HepG2 (cell line): ENCODE results near the gene RPL23. TPM values are rescaled to one million over a fixed set of nuclear protein-coding genes. Genes with fewer than 3 reads are reported as not detected.

Source experiments
- CENPX ChIP-seq: sonication (generic); formaldehyde crosslinking; IDR thresholded peaks from 2 replicates; pipeline ENCODE4 v1.9.0; 2021; ENCODE audit warnings: mild to moderate bottlenecking, missing genetic modification reagents, moderate library complexity
- DPF2 ChIP-seq: sonication (generic); formaldehyde crosslinking; IDR thresholded peaks from 2 replicates; pipeline ENCODE4 v1.4.0; 2020; ENCODE audit warnings: mild to moderate bottlenecking, low read depth, missing genetic modification reagents, borderline replicate concordance
- ETV6 ChIP-seq: sonication (generic); formaldehyde crosslinking; conservative IDR thresholded peaks from 2 replicates; pipeline ENCODE4 v1.4.0; 2020; ENCODE audit warnings: missing genetic modification reagents
- FOXO1 ChIP-seq: sonication (generic); formaldehyde crosslinking; IDR thresholded peaks from 2 replicates; pipeline ENCODE4 v1.4.0; 2020; ENCODE audit warnings: missing genetic modification reagents
- KAT2B ChIP-seq: fragments of 150-350 bp; IDR thresholded peaks from 2 replicates; pipeline ENCODE4 v1.6.1; 2014; ENCODE audit warnings: low read depth, low read length, borderline replicate concordance
- KLF6 ChIP-seq: IDR thresholded peaks from 2 replicates; pipeline ENCODE4 v1.8.0; 2016; ENCODE audit warnings: missing biosample characterization, missing genetic modification reagents
- MLLT10 ChIP-seq: sonication (generic); formaldehyde crosslinking; IDR thresholded peaks from 2 replicates; pipeline ENCODE4 v1.4.0; 2020; ENCODE audit warnings: missing genetic modification reagents
- NPAS2 ChIP-seq: sonication (generic); formaldehyde crosslinking; IDR thresholded peaks from 2 replicates; pipeline ENCODE4 v1.8.0; 2022; ENCODE audit warnings: mild to moderate bottlenecking, missing genetic modification reagents, borderline replicate concordance
- PAF1 ChIP-seq: IDR thresholded peaks from 2 replicates; pipeline ENCODE4 v1.6.1; 2016; ENCODE audit warnings: missing genetic modification reagents, missing compliant biosample characterization
- REPIN1 ChIP-seq: sonication (generic); formaldehyde crosslinking; IDR thresholded peaks from 2 replicates; pipeline ENCODE4 v1.8.0; 2022; ENCODE audit warnings: missing genetic modification reagents, low read depth, mild to moderate bottlenecking, borderline replicate concordance
- RXRA ChIP-seq: sonication (generic); formaldehyde crosslinking; IDR thresholded peaks from 2 replicates; pipeline ENCODE4 v1.5.1; 2020; ENCODE audit warnings: missing genetic modification reagents
- ZNF24 ChIP-seq: fragments of 450-650 bp; IDR thresholded peaks from 2 replicates; pipeline ENCODE4 v1.6.1; 2017; ENCODE audit warnings: antibody characterized with exemption, mild to moderate bottlenecking
- ZNF431 ChIP-seq: sonication (generic); formaldehyde crosslinking; IDR thresholded peaks from 2 replicates; pipeline ENCODE4 v1.9.0; 2022; ENCODE audit warnings: missing genetic modification reagents, low read depth, mild to moderate bottlenecking, borderline replicate concordance
- polyA plus RNA-seq, 8 experiments: library from polyadenylated mRNA; depleted of rRNA in 3 of 8; stranded (reverse) in 7 of 8; unstranded in 1 of 8; fragments of >200 nt; fragmentation: Illumina TruSeq in 4 of 8; extraction: Trizol in 4 of 8; gene quantifications; 2 replicates each; pipeline versions ENCODE4 v1.2.1 to v1.2.3, GENCODE V29; 2011 to 2016; ENCODE audit warnings: low read depth in 4 of 8, missing spikeins in 1 of 8, mixed read lengths in 1 of 8; ENCODE audit not compliant: insufficient read depth in 1 of 8
- total RNA-seq, 5 experiments: library from RNA; depleted of rRNA; stranded (reverse); fragments of >200 nt; fragmentation: Illumina TruSeq; extraction: Trizol; gene quantifications; 2 replicates each; pipeline ENCODE4 v1.2.3, GENCODE V29; 2016; ENCODE audit warnings: low read depth in 1 of 5
- TF ChIP-seq, protein P1 (sequence below): sonication (generic); formaldehyde crosslinking; IDR thresholded peaks from 2 replicates; pipeline ENCODE4 v1.9.0; 2021; ENCODE audit warnings: missing genetic modification reagents, borderline replicate concordance
- TF ChIP-seq, protein P2 (sequence below): sonication (generic); formaldehyde crosslinking; IDR thresholded peaks from 2 replicates; pipeline ENCODE4 v1.8.1; 2023; ENCODE audit warnings: mild to moderate bottlenecking, moderate library complexity, missing genetic modification reagents
- TF ChIP-seq, protein P3 (sequence below): conservative IDR thresholded peaks from 2 replicates; pipeline ENCODE4 v1.6.1; 2018; ENCODE audit warnings: missing genetic modification reagents
- TF ChIP-seq, protein P4 (sequence below): sonication (generic); formaldehyde crosslinking; IDR thresholded peaks from 2 replicates; pipeline ENCODE4 v1.4.0; 2020; ENCODE audit warnings: missing genetic modification reagents
- TF ChIP-seq, protein P5 (sequence below): sonication (generic); formaldehyde crosslinking; IDR thresholded peaks from 2 replicates; pipeline ENCODE4 v1.4.0; 2020; ENCODE audit warnings: missing genetic modification reagents

RPL23 gene
- total and polyA plus RNA-seq, 2 of the 13 experiments (the other 11 are each of a cell fraction or from before 2014, with no cell fraction given), result 2,790 to 4,860 TPM

DNA sequence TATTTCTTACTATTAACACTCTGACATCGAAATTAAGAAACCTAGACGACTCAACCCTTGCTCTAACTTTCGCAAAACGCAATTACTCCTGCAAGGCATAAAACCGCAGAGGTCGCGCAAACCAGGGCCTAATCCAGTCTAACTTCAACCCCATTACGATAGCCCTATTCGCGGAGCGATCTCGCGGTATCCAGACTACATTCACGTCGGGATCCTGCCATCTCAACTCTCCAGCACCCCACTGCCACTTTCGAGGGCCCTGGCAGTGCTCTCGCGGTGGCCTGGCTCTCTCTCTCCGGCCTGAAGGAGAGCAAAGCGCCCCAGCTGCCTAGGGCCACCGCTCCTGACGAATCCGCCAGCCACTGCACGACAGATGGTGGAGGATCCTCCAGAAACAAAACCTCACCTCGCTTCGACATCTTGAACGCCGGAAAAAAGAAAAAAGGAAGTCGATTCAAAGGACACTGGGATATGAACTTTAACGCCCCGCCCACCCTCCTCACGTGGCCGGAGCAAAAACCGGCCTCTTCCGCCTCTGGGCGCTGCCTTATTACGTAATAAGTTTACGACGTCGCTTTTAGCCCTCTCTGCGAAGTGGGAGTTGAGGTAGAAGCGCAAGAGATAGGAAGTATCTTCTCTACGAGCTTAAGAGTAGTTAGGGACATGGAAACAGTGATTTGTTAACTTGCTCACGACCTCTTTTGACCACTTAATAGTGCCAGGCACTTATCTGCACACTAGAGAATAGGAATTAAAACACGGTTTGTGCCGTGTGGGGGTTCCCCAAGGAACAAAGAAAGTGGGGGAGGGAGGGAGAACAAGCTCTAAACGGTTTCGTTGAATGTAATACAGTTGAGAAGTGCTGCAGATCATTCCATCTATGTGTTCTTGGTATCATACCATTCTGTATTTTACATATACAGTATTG lies at the start of gene RPL23 (continued):
- peak; percentile 99 for TF ChIP-seq REPIN1 (CRISPR knock-in tag)
- peak; percentile 54; the same call in 1 of the 2 replicates for TF ChIP-seq DPF2 (CRISPR knock-in tag)
- TF ChIP-seq CENPX (CRISPR knock-in tag), result no peak
- no peak for TF ChIP-seq PAF1 (CRISPR knock-in tag)
- TF ChIP-seq, protein P1, sequence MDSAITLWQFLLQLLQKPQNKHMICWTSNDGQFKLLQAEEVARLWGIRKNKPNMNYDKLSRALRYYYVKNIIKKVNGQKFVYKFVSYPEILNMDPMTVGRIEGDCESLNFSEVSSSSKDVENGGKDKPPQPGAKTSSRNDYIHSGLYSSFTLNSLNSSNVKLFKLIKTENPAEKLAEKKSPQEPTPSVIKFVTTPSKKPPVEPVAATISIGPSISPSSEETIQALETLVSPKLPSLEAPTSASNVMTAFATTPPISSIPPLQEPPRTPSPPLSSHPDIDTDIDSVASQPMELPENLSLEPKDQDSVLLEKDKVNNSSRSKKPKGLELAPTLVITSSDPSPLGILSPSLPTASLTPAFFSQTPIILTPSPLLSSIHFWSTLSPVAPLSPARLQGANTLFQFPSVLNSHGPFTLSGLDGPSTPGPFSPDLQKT (CRISPR knock-in tag), result peak; percentile 85; the same call in 1 of the 2 replicates
- no peak for TF ChIP-seq KAT2B
- TF ChIP-seq ZNF24, result no peak
- peak; percentile 94; the same call in 1 of the 2 replicates for TF ChIP-seq MLLT10
- TF ChIP-seq, protein P2, sequence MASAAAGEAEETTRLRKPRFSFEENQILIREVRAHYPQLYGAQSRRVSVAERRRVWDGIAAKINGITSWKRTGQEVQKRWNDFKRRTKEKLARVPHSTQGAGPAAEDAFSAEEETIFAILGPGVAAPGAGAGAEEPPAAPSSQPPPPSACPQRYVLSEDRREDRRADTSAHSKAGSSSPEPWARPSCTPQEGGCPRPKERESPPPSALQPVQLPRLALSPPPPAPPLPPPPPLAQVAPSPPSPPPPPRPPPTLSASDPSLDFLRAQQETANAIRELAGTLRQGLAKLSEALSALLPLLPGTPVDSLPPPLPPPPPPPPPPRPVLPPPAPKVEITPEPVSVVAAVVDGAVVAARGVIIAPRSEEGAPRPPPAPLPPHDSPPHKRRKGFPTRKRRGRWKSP, result peak; percentile 84
- TF ChIP-seq NPAS2 (CRISPR knock-in tag), result no peak
- peak; percentile 78 for TF ChIP-seq FOXO1 (CRISPR knock-in tag)
- peak; percentile 97 for TF ChIP-seq KLF6 (CRISPR knock-in tag)
- TF ChIP-seq ETV6 (CRISPR knock-in tag), result peak; percentile 87; the same call in 1 of the 2 replicates
- TF ChIP-seq, protein P3, sequence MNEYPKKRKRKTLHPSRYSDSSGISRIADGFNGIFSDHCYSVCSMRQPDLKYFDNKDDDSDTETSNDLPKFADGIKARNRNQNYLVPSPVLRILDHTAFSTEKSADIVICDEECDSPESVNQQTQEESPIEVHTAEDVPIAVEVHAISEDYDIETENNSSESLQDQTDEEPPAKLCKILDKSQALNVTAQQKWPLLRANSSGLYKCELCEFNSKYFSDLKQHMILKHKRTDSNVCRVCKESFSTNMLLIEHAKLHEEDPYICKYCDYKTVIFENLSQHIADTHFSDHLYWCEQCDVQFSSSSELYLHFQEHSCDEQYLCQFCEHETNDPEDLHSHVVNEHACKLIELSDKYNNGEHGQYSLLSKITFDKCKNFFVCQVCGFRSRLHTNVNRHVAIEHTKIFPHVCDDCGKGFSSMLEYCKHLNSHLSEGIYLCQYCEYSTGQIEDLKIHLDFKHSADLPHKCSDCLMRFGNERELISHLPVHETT (CRISPR knock-in tag), result peak; percentile 92
- TF ChIP-seq, protein P4, sequence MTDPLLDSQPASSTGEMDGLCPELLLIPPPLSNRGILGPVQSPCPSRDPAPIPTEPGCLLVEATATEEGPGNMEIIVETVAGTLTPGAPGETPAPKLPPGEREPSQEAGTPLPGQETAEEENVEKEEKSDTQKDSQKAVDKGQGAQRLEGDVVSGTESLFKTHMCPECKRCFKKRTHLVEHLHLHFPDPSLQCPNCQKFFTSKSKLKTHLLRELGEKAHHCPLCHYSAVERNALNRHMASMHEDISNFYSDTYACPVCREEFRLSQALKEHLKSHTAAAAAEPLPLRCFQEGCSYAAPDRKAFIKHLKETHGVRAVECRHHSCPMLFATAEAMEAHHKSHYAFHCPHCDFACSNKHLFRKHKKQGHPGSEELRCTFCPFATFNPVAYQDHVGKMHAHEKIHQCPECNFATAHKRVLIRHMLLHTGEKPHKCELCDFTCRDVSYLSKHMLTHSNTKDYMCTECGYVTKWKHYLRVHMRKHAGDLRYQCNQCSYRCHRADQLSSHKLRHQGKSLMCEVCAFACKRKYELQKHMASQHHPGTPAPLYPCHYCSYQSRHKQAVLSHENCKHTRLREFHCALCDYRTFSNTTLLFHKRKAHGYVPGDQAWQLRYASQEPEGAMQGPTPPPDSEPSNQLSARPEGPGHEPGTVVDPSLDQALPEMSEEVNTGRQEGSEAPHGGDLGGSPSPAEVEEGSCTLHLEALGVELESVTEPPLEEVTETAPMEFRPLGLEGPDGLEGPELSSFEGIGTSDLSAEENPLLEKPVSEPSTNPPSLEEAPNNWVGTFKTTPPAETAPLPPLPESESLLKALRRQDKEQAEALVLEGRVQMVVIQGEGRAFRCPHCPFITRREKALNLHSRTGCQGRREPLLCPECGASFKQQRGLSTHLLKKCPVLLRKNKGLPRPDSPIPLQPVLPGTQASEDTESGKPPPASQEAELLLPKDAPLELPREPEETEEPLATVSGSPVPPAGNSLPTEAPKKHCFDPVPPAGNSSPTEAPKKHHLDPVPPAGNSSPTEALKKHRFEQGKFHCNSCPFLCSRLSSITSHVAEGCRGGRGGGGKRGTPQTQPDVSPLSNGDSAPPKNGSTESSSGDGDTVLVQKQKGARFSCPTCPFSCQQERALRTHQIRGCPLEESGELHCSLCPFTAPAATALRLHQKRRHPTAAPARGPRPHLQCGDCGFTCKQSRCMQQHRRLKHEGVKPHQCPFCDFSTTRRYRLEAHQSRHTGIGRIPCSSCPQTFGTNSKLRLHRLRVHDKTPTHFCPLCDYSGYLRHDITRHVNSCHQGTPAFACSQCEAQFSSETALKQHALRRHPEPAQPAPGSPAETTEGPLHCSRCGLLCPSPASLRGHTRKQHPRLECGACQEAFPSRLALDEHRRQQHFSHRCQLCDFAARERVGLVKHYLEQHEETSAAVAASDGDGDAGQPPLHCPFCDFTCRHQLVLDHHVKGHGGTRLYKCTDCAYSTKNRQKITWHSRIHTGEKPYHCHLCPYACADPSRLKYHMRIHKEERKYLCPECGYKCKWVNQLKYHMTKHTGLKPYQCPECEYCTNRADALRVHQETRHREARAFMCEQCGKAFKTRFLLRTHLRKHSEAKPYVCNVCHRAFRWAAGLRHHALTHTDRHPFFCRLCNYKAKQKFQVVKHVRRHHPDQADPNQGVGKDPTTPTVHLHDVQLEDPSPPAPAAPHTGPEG, result peak; percentile 77; the same call in 1 of the 2 replicates
- TF ChIP-seq RXRA (CRISPR knock-in tag), result peak; percentile 84
- peak; percentile 85 for TF ChIP-seq ZNF431 (CRISPR knock-in tag)
- TF ChIP-seq, protein P5, sequence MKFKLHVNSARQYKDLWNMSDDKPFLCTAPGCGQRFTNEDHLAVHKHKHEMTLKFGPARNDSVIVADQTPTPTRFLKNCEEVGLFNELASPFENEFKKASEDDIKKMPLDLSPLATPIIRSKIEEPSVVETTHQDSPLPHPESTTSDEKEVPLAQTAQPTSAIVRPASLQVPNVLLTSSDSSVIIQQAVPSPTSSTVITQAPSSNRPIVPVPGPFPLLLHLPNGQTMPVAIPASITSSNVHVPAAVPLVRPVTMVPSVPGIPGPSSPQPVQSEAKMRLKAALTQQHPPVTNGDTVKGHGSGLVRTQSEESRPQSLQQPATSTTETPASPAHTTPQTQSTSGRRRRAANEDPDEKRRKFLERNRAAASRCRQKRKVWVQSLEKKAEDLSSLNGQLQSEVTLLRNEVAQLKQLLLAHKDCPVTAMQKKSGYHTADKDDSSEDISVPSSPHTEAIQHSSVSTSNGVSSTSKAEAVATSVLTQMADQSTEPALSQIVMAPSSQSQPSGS (CRISPR knock-in tag), result peak; percentile 86
